Measurements from ENCODE around the gene CBR4. TPM values are rescaled to one million over a fixed set of nuclear protein-coding genes. Genes with fewer than 3 reads are reported as not detected.

CBR4 gene
- total and polyA plus RNA-seq, 2 experiments from 2014 or later = 22.4 to 28.3 TPM

DNA sequence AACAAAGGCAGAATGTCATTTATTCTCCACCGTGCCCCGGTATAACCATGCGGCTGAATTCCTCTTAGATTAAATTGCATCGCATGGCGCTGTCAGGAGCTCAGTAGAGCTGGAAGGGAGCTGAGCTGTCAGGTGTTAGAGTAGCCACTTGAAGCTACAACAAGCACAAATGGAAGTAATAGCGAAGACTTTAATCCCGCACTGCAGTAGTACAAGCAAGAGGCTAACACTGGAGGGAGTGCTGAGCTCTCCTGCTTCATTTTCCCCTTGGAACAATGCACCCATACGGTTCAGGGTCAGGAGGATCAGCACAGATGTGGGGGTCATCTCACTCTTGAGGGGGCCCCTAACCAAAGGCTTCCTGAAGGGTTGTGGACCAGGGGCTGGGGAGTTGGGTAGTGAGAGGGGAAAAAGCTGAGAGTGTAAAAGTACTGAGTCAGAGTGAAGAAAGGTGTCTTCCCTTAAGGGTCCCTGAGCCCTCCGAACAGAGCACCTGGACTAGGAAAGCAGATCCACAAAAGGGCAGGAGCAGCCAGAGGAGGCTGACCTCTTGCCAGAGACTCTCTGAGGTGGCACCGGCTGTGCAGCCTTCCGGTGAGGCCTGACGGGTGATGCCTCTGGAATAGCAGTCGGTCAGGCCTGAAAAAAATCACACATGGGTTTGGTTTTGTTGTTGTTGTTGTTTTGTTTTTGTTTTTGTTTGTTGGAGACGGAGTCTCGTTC is 36.0 kb upstream of the CBR4 start:
- no peak overlapping the region for H3K27ac ChIP-seq
- H3K4me1 ChIP-seq (ENCODE audit: low read depth) = no peaks in the 10 kb centered on the region
- peaks cover 8% of the 10 kb centered on the region for H3K27me3 ChIP-seq
- peak in 1 of 2 donors; percentile 83 for DNase-seq (ENCODE audit: low read depth in 1 of 2, low spot score in 1 of 2)
- TF ChIP-seq, protein P1, sequence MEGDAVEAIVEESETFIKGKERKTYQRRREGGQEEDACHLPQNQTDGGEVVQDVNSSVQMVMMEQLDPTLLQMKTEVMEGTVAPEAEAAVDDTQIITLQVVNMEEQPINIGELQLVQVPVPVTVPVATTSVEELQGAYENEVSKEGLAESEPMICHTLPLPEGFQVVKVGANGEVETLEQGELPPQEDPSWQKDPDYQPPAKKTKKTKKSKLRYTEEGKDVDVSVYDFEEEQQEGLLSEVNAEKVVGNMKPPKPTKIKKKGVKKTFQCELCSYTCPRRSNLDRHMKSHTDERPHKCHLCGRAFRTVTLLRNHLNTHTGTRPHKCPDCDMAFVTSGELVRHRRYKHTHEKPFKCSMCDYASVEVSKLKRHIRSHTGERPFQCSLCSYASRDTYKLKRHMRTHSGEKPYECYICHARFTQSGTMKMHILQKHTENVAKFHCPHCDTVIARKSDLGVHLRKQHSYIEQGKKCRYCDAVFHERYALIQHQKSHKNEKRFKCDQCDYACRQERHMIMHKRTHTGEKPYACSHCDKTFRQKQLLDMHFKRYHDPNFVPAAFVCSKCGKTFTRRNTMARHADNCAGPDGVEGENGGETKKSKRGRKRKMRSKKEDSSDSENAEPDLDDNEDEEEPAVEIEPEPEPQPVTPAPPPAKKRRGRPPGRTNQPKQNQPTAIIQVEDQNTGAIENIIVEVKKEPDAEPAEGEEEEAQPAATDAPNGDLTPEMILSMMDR (IDR thresholded peaks at IDR 0.05; ENCODE audit: low read depth, low read length) = peak; percentile 17
- no peaks in the 10 kb centered on the region for H3K9me3 ChIP-seq (ENCODE audit: low read depth)
- H3K36me3 ChIP-seq = no peaks in the 10 kb centered on the region
- no peak overlapping the region for H3K4me3 ChIP-seq

DNA sequence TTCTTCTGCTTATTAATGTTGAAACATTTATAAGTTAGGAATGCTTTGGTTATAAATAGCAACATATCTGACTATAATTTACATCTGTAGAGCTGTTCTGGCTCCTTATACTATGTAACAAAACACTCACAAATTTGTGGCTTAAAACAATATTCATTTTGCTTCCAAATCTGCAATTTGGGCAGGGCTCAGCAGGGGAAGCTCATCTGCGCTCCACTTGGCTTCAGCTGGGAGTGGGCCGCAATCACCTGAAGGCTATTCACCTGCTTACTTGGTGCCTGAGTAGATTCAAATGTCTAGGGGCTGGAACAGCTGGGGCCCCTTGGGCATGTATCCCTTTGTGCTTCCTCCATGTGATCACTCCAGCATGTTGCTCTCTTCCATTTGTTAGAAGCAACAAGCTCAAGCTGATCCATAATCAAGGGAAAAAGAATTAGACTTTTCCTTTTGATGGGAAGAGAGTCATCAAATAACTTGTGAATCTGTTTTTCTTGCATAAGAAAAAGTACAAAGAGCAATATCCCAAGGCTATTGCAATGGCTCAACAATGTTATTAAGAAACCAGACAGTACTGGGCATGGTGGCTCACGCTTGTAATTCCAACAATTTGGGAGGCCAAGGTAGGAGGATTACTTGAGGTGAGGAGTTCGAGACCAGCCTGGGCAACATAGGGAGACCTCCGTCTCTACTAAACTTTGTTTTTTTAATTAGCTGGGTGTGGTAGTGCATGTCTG is 34.8 kb upstream of the CBR4 start:
- no peak for DNase-seq (ENCODE audit: low read depth in 1 of 2, low spot score in 1 of 2)
- H3K27ac ChIP-seq = no peak overlapping the region
- TF ChIP-seq, protein P1 (IDR thresholded peaks at IDR 0.05; ENCODE audit: low read depth, low read length) = no peak

DNA sequence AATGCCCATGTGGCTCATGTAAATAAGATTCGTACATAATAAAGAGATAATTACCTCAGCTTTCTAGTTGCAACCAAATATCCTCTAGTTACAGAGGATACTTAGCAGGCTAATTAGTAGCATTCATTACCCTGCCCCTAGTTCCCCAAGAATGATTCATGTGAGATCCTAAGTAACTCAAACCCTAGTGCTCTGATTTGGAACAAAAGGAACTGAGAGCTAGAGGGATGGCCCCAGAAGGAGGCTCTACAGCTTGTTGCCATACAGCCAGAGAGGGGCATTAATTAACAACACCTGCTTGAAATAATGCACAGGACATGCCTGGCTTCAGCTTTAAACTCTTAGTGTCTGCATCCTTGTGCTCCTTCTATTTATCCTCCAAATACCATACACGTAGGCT is 32.6 kb upstream of the CBR4 start:
- no peaks in the 10 kb centered on the region for H3K36me3 ChIP-seq
- TF ChIP-seq, protein P1 (IDR thresholded peaks at IDR 0.05; ENCODE audit: low read depth, low read length) = no peak
- no peak for DNase-seq (ENCODE audit: low read depth in 1 of 2, low spot score in 1 of 2)
- no peaks in the 10 kb centered on the region for H3K9me3 ChIP-seq (ENCODE audit: low read depth)
- no peak overlapping the region for H3K4me3 ChIP-seq
- H3K4me1 ChIP-seq (ENCODE audit: low read depth) = no peaks in the 10 kb centered on the region
- H3K27me3 ChIP-seq = no peaks in the 10 kb centered on the region
- H3K27ac ChIP-seq = no peak overlapping the region

More for the DNA sequence above, 34.8 kb upstream of the CBR4 start:
- Histone ChIP-seq H3K4me3 (no peak overlapping the region), H3K36me3 (no peaks in the 10 kb centered on the region), H3K27me3 (peaks cover 8% of the 10 kb centered on the region), H3K4me1 (ENCODE audit: low read depth) (no peaks in the 10 kb centered on the region), H3K9me3 (ENCODE audit: low read depth) (no peaks in the 10 kb centered on the region)

DNA sequence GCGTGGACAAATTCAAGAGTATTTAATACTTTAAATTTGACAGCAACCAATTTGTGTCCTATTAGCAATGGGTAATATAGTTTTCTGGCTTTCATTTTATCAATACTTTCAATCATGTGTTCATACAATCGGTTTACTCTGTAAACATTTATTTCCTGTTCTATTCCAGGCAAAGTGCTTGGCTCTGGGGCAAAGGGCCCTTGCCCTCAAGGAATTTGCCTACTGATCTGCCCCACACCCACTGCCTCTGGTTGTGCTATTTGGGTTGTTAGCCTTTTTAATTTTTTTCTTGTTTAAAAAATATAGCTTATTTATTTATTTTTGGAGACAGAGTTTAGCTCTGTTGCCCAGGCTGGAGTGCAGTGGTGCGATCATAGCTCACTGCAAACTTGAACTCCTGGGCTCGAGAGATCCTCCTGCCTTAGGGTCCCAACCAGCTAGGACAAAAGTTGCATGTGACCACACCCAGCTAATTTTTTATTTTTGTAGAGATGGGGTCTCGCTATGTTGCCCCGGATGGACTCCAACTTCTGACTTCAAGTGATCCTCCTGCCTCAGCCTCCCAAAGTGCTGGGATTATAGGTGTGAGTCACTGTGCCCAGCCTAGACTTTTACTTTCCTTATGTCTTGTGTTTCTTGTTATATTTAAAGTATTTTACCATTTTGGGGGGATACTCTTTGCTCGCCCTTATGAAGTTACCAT is 30.7 kb upstream of the CBR4 start:
- TF ChIP-seq, protein P1 (IDR thresholded peaks at IDR 0.05; ENCODE audit: low read depth, low read length) = no peak
- no peak for DNase-seq (ENCODE audit: low read depth in 1 of 2, low spot score in 1 of 2)
- no peak overlapping the region for H3K27ac ChIP-seq
- H3K4me3 ChIP-seq = no peak overlapping the region
- H3K36me3 ChIP-seq = no peaks in the 10 kb centered on the region
- no peaks in the 10 kb centered on the region for H3K27me3 ChIP-seq
- H3K4me1 ChIP-seq (ENCODE audit: low read depth) = no peaks in the 10 kb centered on the region
- no peaks in the 10 kb centered on the region for H3K9me3 ChIP-seq (ENCODE audit: low read depth)

DNA sequence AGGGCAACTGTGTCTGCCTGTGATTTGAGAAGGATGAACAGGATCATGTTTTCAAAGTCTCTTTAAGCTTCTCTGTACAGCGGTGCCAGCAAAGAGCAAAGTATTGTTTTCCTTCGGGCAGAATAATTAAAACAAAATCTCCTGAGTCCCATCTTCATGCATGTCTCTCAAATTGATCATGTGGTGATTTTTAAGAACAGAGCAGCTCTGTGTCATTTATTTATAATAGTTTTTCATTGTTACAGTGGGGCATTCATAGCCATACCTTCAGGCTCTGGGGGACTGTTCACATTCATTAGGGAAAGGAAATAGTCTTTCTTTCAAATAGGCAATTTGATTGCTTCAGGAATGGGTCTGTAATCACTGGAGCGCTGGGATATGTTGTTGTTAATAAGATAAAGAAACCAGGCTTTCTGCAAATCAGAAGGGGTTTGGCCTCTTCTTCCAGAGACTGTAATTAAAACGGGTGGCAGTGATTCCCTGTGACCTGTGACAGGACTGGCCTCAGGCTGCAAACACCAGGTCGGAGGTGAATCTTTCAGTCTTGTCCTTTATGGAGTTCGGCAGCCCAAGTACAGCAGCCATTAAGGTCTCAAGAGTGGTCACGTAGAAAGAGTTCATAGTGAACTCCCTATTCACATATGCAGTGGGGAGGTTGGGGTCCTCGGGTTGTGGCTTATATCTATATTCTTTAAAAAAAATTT is 29.3 kb upstream of the CBR4 start:
- H3K36me3 ChIP-seq = no peaks in the 10 kb centered on the region
- no peak overlapping the region for H3K27ac ChIP-seq
- H3K4me1 ChIP-seq (ENCODE audit: low read depth) = no peaks in the 10 kb centered on the region
- no peaks in the 10 kb centered on the region for H3K27me3 ChIP-seq
- H3K4me3 ChIP-seq = no peak overlapping the region
- no peaks in the 10 kb centered on the region for H3K9me3 ChIP-seq (ENCODE audit: low read depth)
- DNase-seq (ENCODE audit: low read depth in 1 of 2, low spot score in 1 of 2) = no peak
- TF ChIP-seq, protein P1 (IDR thresholded peaks at IDR 0.05; ENCODE audit: low read depth, low read length) = no peak

Data from cardiac muscle cell (in vitro differentiated cells and primary cell).